ENCODE results near the gene ADGRG2.
"Not testable (repeated sequence)": the region's sequence is repeated elsewhere in the genome, so short reads cannot be mapped to it uniquely, and the experiment has no call there.

Gene ADGRG2

GRCh38 chrX:19063030-19063429 lies 59.2 kb downstream of the ADGRG2 start:
- H3K4me3 Mint-ChIP-seq: no peak overlapping the region
- H3K36me3 Mint-ChIP-seq (ENCODE audit: low read depth): no peaks in the 10 kb centered on the region
- no peak for ATAC-seq
- no peak overlapping the region for H3K27ac Mint-ChIP-seq
- no peaks in the 10 kb centered on the region for H3K9me3 Mint-ChIP-seq
- DNase-seq: no peak
- no peaks in the 10 kb centered on the region for H3K27me3 Mint-ChIP-seq
- no peaks in the 10 kb centered on the region for H3K4me1 Mint-ChIP-seq

- ATAC-seq (no peak), DNase-seq (no peak)
- Mint-ChIP-seq H3K4me3 (no peak overlapping the region), H3K4me1 (no peaks in the 10 kb centered on the region), H3K36me3 (ENCODE audit: low read depth) (no peaks in the 10 kb centered on the region), H3K27ac (no peak overlapping the region), H3K27me3 (no peaks in the 10 kb centered on the region), H3K9me3 (no peaks in the 10 kb centered on the region)
These were observed 63.2 kb downstream of the ADGRG2 start for GRCh38 chrX:19059067-19059466.

- no peak overlapping the region for H3K4me3 Mint-ChIP-seq
- no peaks in the 10 kb centered on the region for H3K36me3 Mint-ChIP-seq (ENCODE audit: low read depth)
- no peaks in the 10 kb centered on the region for H3K4me1 Mint-ChIP-seq
- no peaks in the 10 kb centered on the region for H3K9me3 Mint-ChIP-seq
- no peaks in the 10 kb centered on the region for H3K27me3 Mint-ChIP-seq
- DNase-seq (no peak), ATAC-seq (no peak)
- no peak overlapping the region for H3K27ac Mint-ChIP-seq
These were observed 64.4 kb downstream of the ADGRG2 start for GRCh38 chrX:19057856-19058255.

GRCh38 chrX:19049110-19049509 lies 73.2 kb downstream of the ADGRG2 start:
- Mint-ChIP-seq H3K9me3 (no peaks in the 10 kb centered on the region), H3K27me3 (no peaks in the 10 kb centered on the region), H3K27ac (no peak overlapping the region), H3K4me1 (no peaks in the 10 kb centered on the region), H3K36me3 (ENCODE audit: low read depth) (no peaks in the 10 kb centered on the region), H3K4me3 (no peak overlapping the region)
- ATAC-seq (no peak), DNase-seq (no peak)

GRCh38 chrX:19046343-19047215 lies 75.7 kb downstream of the ADGRG2 start:
- no peaks in the 10 kb centered on the region for H3K4me1 Mint-ChIP-seq
- DNase-seq (no peak), ATAC-seq (no peak)
- H3K4me3 Mint-ChIP-seq: no peak overlapping the region
- no peaks in the 10 kb centered on the region for H3K27me3 Mint-ChIP-seq
- no peaks in the 10 kb centered on the region for H3K36me3 Mint-ChIP-seq (ENCODE audit: low read depth)
- H3K9me3 Mint-ChIP-seq: no peaks in the 10 kb centered on the region
- H3K27ac Mint-ChIP-seq: no peak overlapping the region

GRCh38 chrX:19040373-19040772 lies 81.9 kb downstream of the ADGRG2 start:
- H3K4me1 Mint-ChIP-seq: no peaks in the 10 kb centered on the region
- no peaks in the 10 kb centered on the region for H3K9me3 Mint-ChIP-seq
- H3K4me3 Mint-ChIP-seq: no peak overlapping the region
- no peak for ATAC-seq
- no peak for DNase-seq
- no peak overlapping the region for H3K27ac Mint-ChIP-seq
- no peaks in the 10 kb centered on the region for H3K36me3 Mint-ChIP-seq (ENCODE audit: low read depth)
- H3K27me3 Mint-ChIP-seq: no peaks in the 10 kb centered on the region

- Mint-ChIP-seq H3K27me3 (no peaks in the 10 kb centered on the region), H3K36me3 (ENCODE audit: low read depth) (no peaks in the 10 kb centered on the region), H3K4me3 (no peak overlapping the region), H3K4me1 (no peaks in the 10 kb centered on the region), H3K9me3 (no peaks in the 10 kb centered on the region), H3K27ac (no peak overlapping the region)
- DNase-seq (no peak), ATAC-seq (no peak)
These were observed 88.2 kb downstream of the ADGRG2 start for GRCh38 chrX:19034025-19034424.

GRCh38 chrX:19030805-19031204 lies 91.5 kb downstream of the ADGRG2 start:
- no peak overlapping the region for H3K4me3 Mint-ChIP-seq
- H3K27ac Mint-ChIP-seq: no peak overlapping the region
- no peaks in the 10 kb centered on the region for H3K9me3 Mint-ChIP-seq
- H3K36me3 Mint-ChIP-seq (ENCODE audit: low read depth): no peaks in the 10 kb centered on the region
- DNase-seq (no peak), ATAC-seq (no peak)
- H3K27me3 Mint-ChIP-seq: no peaks in the 10 kb centered on the region
- no peaks in the 10 kb centered on the region for H3K4me1 Mint-ChIP-seq

- ATAC-seq (no peak), DNase-seq (no peak)
- Mint-ChIP-seq H3K4me1 (no peaks in the 10 kb centered on the region), H3K9me3 (no peaks in the 10 kb centered on the region), H3K27me3 (no peaks in the 10 kb centered on the region), H3K4me3 (no peak overlapping the region), H3K36me3 (ENCODE audit: low read depth) (no peaks in the 10 kb centered on the region), H3K27ac (no peak overlapping the region)
These were observed 93.7 kb downstream of the ADGRG2 start for GRCh38 chrX:19028560-19028959.

- H3K36me3 Mint-ChIP-seq (ENCODE audit: low read depth): no peaks in the 10 kb centered on the region
- no peak overlapping the region for H3K27ac Mint-ChIP-seq
- H3K4me1 Mint-ChIP-seq: no peaks in the 10 kb centered on the region
- H3K4me3 Mint-ChIP-seq: no peak overlapping the region
- no peaks in the 10 kb centered on the region for H3K9me3 Mint-ChIP-seq
- no peaks in the 10 kb centered on the region for H3K27me3 Mint-ChIP-seq
- ATAC-seq: no peak
- DNase-seq: no peak
These were observed 97.9 kb downstream of the ADGRG2 start for GRCh38 chrX:19024366-19024765.

- no peak for ATAC-seq
- Mint-ChIP-seq H3K36me3 (ENCODE audit: low read depth) (no peaks in the 10 kb centered on the region), H3K27me3 (no peaks in the 10 kb centered on the region), H3K9me3 (no peaks in the 10 kb centered on the region), H3K4me1 (no peaks in the 10 kb centered on the region), H3K4me3 (no peak overlapping the region), H3K27ac (no peak overlapping the region)
- DNase-seq: no peak
These were observed 102.3 kb downstream of the ADGRG2 start for GRCh38 chrX:19019996-19020395.

GRCh38 chrX:19017271-19017670 lies 105.0 kb downstream of the ADGRG2 start:
- Mint-ChIP-seq H3K4me1 (no peaks in the 10 kb centered on the region), H3K27me3 (no peaks in the 10 kb centered on the region), H3K9me3 (no peaks in the 10 kb centered on the region), H3K4me3 (no peak overlapping the region), H3K27ac (no peak overlapping the region), H3K36me3 (ENCODE audit: low read depth) (no peaks in the 10 kb centered on the region)
- DNase-seq (no peak), ATAC-seq (no peak)

- H3K27me3 Mint-ChIP-seq; H3K4me1 Mint-ChIP-seq; H3K9me3 Mint-ChIP-seq; DNase-seq; H3K4me3 Mint-ChIP-seq; ATAC-seq; H3K36me3 Mint-ChIP-seq (ENCODE audit: low read depth); H3K27ac Mint-ChIP-seq: not testable (repeated sequence)
These were observed 105.7 kb downstream of the ADGRG2 start for GRCh38 chrX:19016614-19017013.

- Mint-ChIP-seq H3K27ac (no peak overlapping the region), H3K9me3 (no peaks in the 10 kb centered on the region), H3K4me3 (no peak overlapping the region), H3K27me3 (no peaks in the 10 kb centered on the region), H3K36me3 (ENCODE audit: low read depth) (no peaks in the 10 kb centered on the region), H3K4me1 (no peaks in the 10 kb centered on the region)
- DNase-seq (no peak), ATAC-seq (no peak)
These were observed 114.4 kb downstream of the ADGRG2 start for GRCh38 chrX:19007868-19008267.

- H3K27me3 Mint-ChIP-seq: no peaks in the 10 kb centered on the region
- DNase-seq (no peak), ATAC-seq (no peak)
- H3K4me1 Mint-ChIP-seq: no peaks in the 10 kb centered on the region
- H3K4me3 Mint-ChIP-seq: no peak overlapping the region
- H3K9me3 Mint-ChIP-seq: no peaks in the 10 kb centered on the region
- no peaks in the 10 kb centered on the region for H3K36me3 Mint-ChIP-seq (ENCODE audit: low read depth)
- H3K27ac Mint-ChIP-seq: no peak overlapping the region
These were observed 115.3 kb downstream of the ADGRG2 start for GRCh38 chrX:19007011-19007410.

- ATAC-seq: no peak
- H3K36me3 Mint-ChIP-seq (ENCODE audit: low read depth): no peaks in the 10 kb centered on the region
- H3K27ac Mint-ChIP-seq: no peak overlapping the region
- no peaks in the 10 kb centered on the region for H3K4me1 Mint-ChIP-seq
- no peak overlapping the region for H3K4me3 Mint-ChIP-seq
- no peaks in the 10 kb centered on the region for H3K9me3 Mint-ChIP-seq
- DNase-seq: no peak
- H3K27me3 Mint-ChIP-seq: no peaks in the 10 kb centered on the region
These were observed 116.4 kb downstream of the ADGRG2 start for GRCh38 chrX:19005909-19006308.

Measured in activated naive CD8-positive, alpha-beta T cell treated with anti-CD3 and anti-CD28 coated beads, Interleukin-2, amount 50 U/mL, for 24 hours (primary cell).